ENCODE results near the gene CREB5. TPM values are rescaled to one million over a fixed set of nuclear protein-coding genes. Genes with fewer than 3 reads are reported as not detected.

CREB5 gene
- total RNA-seq, 2 experiments from 2014 or later: 0.19 to 0.22 TPM

DNA sequence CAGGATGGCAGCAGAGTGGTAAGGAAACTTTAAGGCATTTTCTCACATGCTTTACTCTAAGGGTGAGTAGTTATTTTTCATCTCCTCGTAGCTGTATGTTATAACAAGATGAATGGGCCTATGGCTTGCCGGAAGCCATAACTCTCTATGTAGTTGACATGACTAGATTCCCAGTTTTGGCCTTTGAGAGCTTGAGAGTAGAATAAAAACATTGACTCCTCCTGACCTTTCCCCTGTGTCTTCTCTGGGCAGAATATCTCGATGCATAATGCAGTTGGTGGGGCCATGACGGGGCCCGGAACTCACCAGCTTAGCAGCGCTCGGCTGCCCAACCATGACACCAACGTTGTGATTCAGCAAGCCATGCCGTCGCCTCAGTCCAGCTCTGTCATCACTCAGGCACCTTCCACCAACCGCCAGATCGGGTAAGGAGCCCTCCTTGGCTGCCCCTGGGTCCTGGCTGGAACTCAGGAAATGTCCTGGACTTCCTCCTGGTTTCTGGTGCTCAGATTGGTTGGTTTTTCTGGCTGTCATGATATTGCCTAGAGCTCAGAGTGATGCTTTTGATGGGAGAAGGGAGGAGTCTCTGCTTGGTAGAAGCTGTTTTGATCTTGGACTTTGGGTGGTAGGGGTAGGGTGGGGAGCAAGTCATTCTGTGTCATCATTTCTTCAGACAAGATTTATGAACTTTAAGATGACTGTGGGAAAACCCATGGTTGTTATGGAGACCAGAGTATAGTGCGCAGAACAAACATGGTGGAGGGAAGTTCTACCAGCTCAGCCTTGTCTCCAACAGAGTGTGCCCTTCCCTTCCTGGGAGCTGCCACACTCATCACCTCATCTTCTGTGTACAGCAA, 158.0 kb downstream of the CREB5 start:
- POLR2A ChIA-PET: no interaction called here
- no peaks in the 10 kb centered on the region for H3K9me3 Mint-ChIP-seq
- no peaks in the 10 kb centered on the region for H3K36me3 Mint-ChIP-seq (ENCODE audit: low read depth)
- Histone ChIP-seq H3K36me3 (ENCODE audit: insufficient read depth, low read length) (no peaks in the 10 kb centered on the region), H3K4me3 (ENCODE audit: low read length) (no peak overlapping the region), H3K27me3 (ENCODE audit: control insufficient read depth in 1 of 2, insufficient read depth in 2 of 2, low read length in 2 of 2) (peaks cover 0 to 4% of the 10 kb centered on the region in 2 experiments), H3K4me1 (ENCODE audit: insufficient read depth, low read length) (no peaks in the 10 kb centered on the region), H3K27ac (ENCODE audit: low read depth in 1 of 2, low read length in 2 of 2) (no peak overlapping the region), H3K9me3 (ENCODE audit: control insufficient read depth in 1 of 2, insufficient read depth in 1 of 2, low read length in 2 of 2) (peaks cover 0 to 7% of the 10 kb centered on the region in 2 experiments)
- CTCF ChIA-PET: no interaction called here
- intact Hi-C loops (cut with DNase I, micrococcal nuclease): no loop called here
- DNase-seq (no peak), ATAC-seq (ENCODE audit: poor library complexity) (no peak)
- no peak overlapping the region for H3K4me3 Mint-ChIP-seq
- peaks cover 11% of the 10 kb centered on the region for H3K27me3 Mint-ChIP-seq
- no peaks in the 10 kb centered on the region for H3K4me1 Mint-ChIP-seq (ENCODE audit: low read depth)
- H3K27ac Mint-ChIP-seq: no peak overlapping the region
- TF ChIP-seq, protein P1, sequence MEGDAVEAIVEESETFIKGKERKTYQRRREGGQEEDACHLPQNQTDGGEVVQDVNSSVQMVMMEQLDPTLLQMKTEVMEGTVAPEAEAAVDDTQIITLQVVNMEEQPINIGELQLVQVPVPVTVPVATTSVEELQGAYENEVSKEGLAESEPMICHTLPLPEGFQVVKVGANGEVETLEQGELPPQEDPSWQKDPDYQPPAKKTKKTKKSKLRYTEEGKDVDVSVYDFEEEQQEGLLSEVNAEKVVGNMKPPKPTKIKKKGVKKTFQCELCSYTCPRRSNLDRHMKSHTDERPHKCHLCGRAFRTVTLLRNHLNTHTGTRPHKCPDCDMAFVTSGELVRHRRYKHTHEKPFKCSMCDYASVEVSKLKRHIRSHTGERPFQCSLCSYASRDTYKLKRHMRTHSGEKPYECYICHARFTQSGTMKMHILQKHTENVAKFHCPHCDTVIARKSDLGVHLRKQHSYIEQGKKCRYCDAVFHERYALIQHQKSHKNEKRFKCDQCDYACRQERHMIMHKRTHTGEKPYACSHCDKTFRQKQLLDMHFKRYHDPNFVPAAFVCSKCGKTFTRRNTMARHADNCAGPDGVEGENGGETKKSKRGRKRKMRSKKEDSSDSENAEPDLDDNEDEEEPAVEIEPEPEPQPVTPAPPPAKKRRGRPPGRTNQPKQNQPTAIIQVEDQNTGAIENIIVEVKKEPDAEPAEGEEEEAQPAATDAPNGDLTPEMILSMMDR (IDR thresholded peaks at IDR 0.05): no peak

GRCh38 chr7:28570970-28571288, 158.6 kb downstream of the CREB5 start:
- intact Hi-C loops (cut with DNase I, micrococcal nuclease): no loop called here
- H3K4me3 ChIP-seq (ENCODE audit: low read length): no peak overlapping the region
- no peak overlapping the region for H3K27ac Mint-ChIP-seq
- H3K4me3 Mint-ChIP-seq: no peak overlapping the region
- H3K27me3 ChIP-seq (ENCODE audit: control insufficient read depth in 1 of 2, insufficient read depth in 2 of 2, low read length in 2 of 2): peaks cover 0 to 7% of the 10 kb centered on the region in 2 experiments
- ChIA-PET POLR2A (no interaction called here), CTCF (no interaction called here)
- no peaks in the 10 kb centered on the region for H3K9me3 Mint-ChIP-seq
- H3K27me3 Mint-ChIP-seq: peaks cover 11% of the 10 kb centered on the region
- TF ChIP-seq, protein P1 (IDR thresholded peaks at IDR 0.05): no peak
- H3K36me3 Mint-ChIP-seq (ENCODE audit: low read depth): no peaks in the 10 kb centered on the region
- DNase-seq: no peak
- H3K36me3 ChIP-seq (ENCODE audit: insufficient read depth, low read length): no peaks in the 10 kb centered on the region
- H3K4me1 ChIP-seq (ENCODE audit: insufficient read depth, low read length): no peaks in the 10 kb centered on the region
- ATAC-seq (ENCODE audit: poor library complexity): no peak
- H3K27ac ChIP-seq (ENCODE audit: low read depth in 1 of 2, low read length in 2 of 2): no peak overlapping the region
- no peaks in the 10 kb centered on the region for H3K4me1 Mint-ChIP-seq (ENCODE audit: low read depth)
- peaks cover 0 to 7% of the 10 kb centered on the region in 2 experiments for H3K9me3 ChIP-seq (ENCODE audit: control insufficient read depth in 1 of 2, insufficient read depth in 1 of 2, low read length in 2 of 2)

GRCh38 chr7:28571405-28571804, 159.1 kb downstream of the CREB5 start:
- Histone ChIP-seq H3K4me1 (ENCODE audit: insufficient read depth, low read length) (no peaks in the 10 kb centered on the region), H3K27ac (ENCODE audit: low read depth in 1 of 2, low read length in 2 of 2) (no peak overlapping the region), H3K4me3 (ENCODE audit: low read length) (no peak overlapping the region), H3K36me3 (ENCODE audit: insufficient read depth, low read length) (no peaks in the 10 kb centered on the region), H3K27me3 (ENCODE audit: control insufficient read depth in 1 of 2, insufficient read depth in 2 of 2, low read length in 2 of 2) (peaks cover 0 to 7% of the 10 kb centered on the region in 2 experiments), H3K9me3 (ENCODE audit: control insufficient read depth in 1 of 2, insufficient read depth in 1 of 2, low read length in 2 of 2) (peaks cover 0 to 7% of the 10 kb centered on the region in 2 experiments)
- Mint-ChIP-seq H3K9me3 (no peaks in the 10 kb centered on the region), H3K27me3 (peaks cover 11% of the 10 kb centered on the region), H3K4me3 (no peak overlapping the region), H3K36me3 (ENCODE audit: low read depth) (no peaks in the 10 kb centered on the region), H3K27ac (no peak overlapping the region), H3K4me1 (ENCODE audit: low read depth) (no peaks in the 10 kb centered on the region)
- ChIA-PET CTCF (no interaction called here), POLR2A (no interaction called here)
- DNase-seq (no peak), ATAC-seq (ENCODE audit: poor library complexity) (no peak)
- intact Hi-C loops (cut with DNase I, micrococcal nuclease): no loop called here
- TF ChIP-seq, protein P1 (IDR thresholded peaks at IDR 0.05): no peak
